CD14-positive monocyte (primary cell): ENCODE measurements around the gene PEX16. TPM values are rescaled to one million over a fixed set of nuclear protein-coding genes. Genes with fewer than 3 reads are reported as not detected.
A peak's percentile ranks its signal among the peaks of the same experiment; 100 is the strongest.

Experiments used
- DNase-seq, 3 donors: peaks; one replicate each; pipeline ENCODE4 v3.0.0-alpha.2; 2011 to 2022
- H2AFZ ChIP-seq: 2 replicates; pipeline ENCODE4 v1.6.0; 2012; ENCODE audit warnings: mild to moderate bottlenecking, low read depth, low read length, inconsistent platforms; ENCODE audit not compliant: insufficient read depth, poor library complexity, severe bottlenecking
- H3K27ac ChIP-seq, 2 donors: 1 replicate in 1 of 2; 2 replicates in 1 of 2; pipeline ENCODE4 v1.5.1; 2012 to 2013; ENCODE audit warnings: low read length in 2 of 2, control low read depth in 1 of 2, inconsistent platforms in 1 of 2, low read depth in 1 of 2, mild to moderate bottlenecking in 1 of 2
- H3K27me3 ChIP-seq, 2 donors: one replicate each; pipeline versions ENCODE4 v1.6.0 to v1.6.1; 2011 to 2013; ENCODE audit warnings: low read length in 2 of 2; ENCODE audit not compliant: control insufficient read depth in 2 of 2, insufficient read depth in 2 of 2
- H3K36me3 ChIP-seq, 2 donors: replicated peaks in 1 of 2; 1 replicate in 1 of 2; 2 replicates in 1 of 2; pipeline versions ENCODE4 v1.5.1 to v1.6.1; 2012 to 2013; ENCODE audit warnings: low read length in 2 of 2, control low read depth in 1 of 2, inconsistent platforms in 1 of 2, mild to moderate bottlenecking in 1 of 2; ENCODE audit not compliant: insufficient read depth in 2 of 2, control insufficient read depth in 1 of 2
- H3K4me1 ChIP-seq, 2 donors: 1 replicate in 1 of 2; 2 replicates in 1 of 2; pipeline versions ENCODE4 v1.5.1 to v1.6.1; 2012 to 2013; ENCODE audit warnings: low read length in 2 of 2, control low read depth in 1 of 2, inconsistent platforms in 1 of 2, mild to moderate bottlenecking in 1 of 2, moderate library complexity in 1 of 2; ENCODE audit not compliant: insufficient read depth in 2 of 2, control insufficient read depth in 1 of 2
- H3K4me2 ChIP-seq: replicated peaks from 2 replicates; pipeline ENCODE3; 2012; ENCODE audit warnings: low read length, moderate library complexity, mild to moderate bottlenecking; ENCODE audit not compliant: poor library complexity, severe bottlenecking; ENCODE audit errors: extremely low read depth
- H3K4me3 ChIP-seq, 3 experiments: fragments of 200-600 bp in 1 of 3; sonication (generic) in 1 of 3; replicated peaks in 1 of 3; 1 replicate in 2 of 3; 2 replicates in 1 of 3; pipeline ENCODE4 v1.5.1; 2011 to 2013; ENCODE audit warnings: low read length in 3 of 3, mild to moderate bottlenecking in 3 of 3, control low read depth in 2 of 3, low read depth in 2 of 3, inconsistent platforms in 1 of 3, moderate library complexity in 1 of 3
- H3K79me2 ChIP-seq: 2 replicates; pipeline ENCODE4 v1.6.0; 2012; ENCODE audit warnings: mild to moderate bottlenecking, control low read depth, inconsistent platforms, low read length, moderate library complexity; ENCODE audit not compliant: insufficient read depth
- H3K9ac ChIP-seq: 2 replicates; pipeline ENCODE4 v1.6.0; 2017; ENCODE audit warnings: low read length, mild to moderate bottlenecking; ENCODE audit not compliant: insufficient read depth, poor library complexity, severe bottlenecking
- H3K9me3 ChIP-seq, 2 donors: replicated peaks in 1 of 2; 1 replicate in 1 of 2; 2 replicates in 1 of 2; pipeline versions ENCODE4 v1.5.1 to v1.6.1; 2012 to 2013; ENCODE audit warnings: low read length in 2 of 2, control low read depth in 1 of 2; ENCODE audit not compliant: control insufficient read depth in 1 of 2, insufficient read depth in 1 of 2
- H4K20me1 ChIP-seq: 2 replicates; pipeline ENCODE4 v1.6.0; 2012; ENCODE audit warnings: mild to moderate bottlenecking, low read length, control low read depth, moderate library complexity; ENCODE audit not compliant: insufficient read depth
- H3K27ac Mint-ChIP-seq, 7 donors: one replicate each; pipeline ENCODE4 v1.8.0; 2020; ENCODE audit warnings: mild to moderate bottlenecking in 7 of 7, mixed read lengths in 7 of 7, moderate library complexity in 6 of 7, inconsistent platforms in 2 of 7
- H3K27me3 Mint-ChIP-seq, 3 donors: one replicate each; pipeline ENCODE4 v1.8.0; 2021 to 2022; ENCODE audit warnings: low read depth in 3 of 3, mild to moderate bottlenecking in 3 of 3, mixed read lengths in 3 of 3, moderate library complexity in 3 of 3, inconsistent platforms in 1 of 3
- H3K36me3 Mint-ChIP-seq, 2 donors: one replicate each; pipeline ENCODE4 v1.8.0; 2020; ENCODE audit warnings: mixed read lengths in 2 of 2, inconsistent platforms in 1 of 2, mild to moderate bottlenecking in 1 of 2
- H3K4me1 Mint-ChIP-seq: one replicate; pipeline ENCODE4 v1.8.0; 2020; ENCODE audit warnings: mild to moderate bottlenecking, mixed read lengths
- H3K4me3 Mint-ChIP-seq, 2 donors: one replicate each; pipeline ENCODE4 v1.8.0; 2020; ENCODE audit warnings: mild to moderate bottlenecking in 2 of 2, mixed read lengths in 2 of 2, moderate library complexity in 1 of 2
- H3K9me3 Mint-ChIP-seq, 7 donors: one replicate each; pipeline ENCODE4 v1.8.0; 2020 to 2022; ENCODE audit warnings: mixed read lengths in 7 of 7, mild to moderate bottlenecking in 6 of 7, moderate library complexity in 6 of 7, inconsistent platforms in 2 of 7
- CTCF ChIP-seq: fragments of 200-600 bp; IDR thresholded peaks from one replicate; pipeline ENCODE4 v1.8.0; 2022; ENCODE audit warnings: antibody characterized with exemption, mild to moderate bottlenecking
- WGBS: methylation state at CpG from one replicate; pipeline ENCODE4 v1.1.5; 2013; ENCODE audit warnings: missing lambda C conversion rate; ENCODE audit not compliant: insufficient coverage; 5-methylcytosine and 5-hydroxymethylcytosine counted together
- intact Hi-C, 2 donors: fragments of 100-400 bp; cut with micrococcal nuclease; formaldehyde crosslinking; loops; one replicate each; pipeline versions ENCODE4 v1.15.0 to v1.15.1; 2023
- polyA plus RNA-seq, 3 donors: library from polyadenylated mRNA; depleted of rRNA in 1 of 3; unstranded in 2 of 3; stranded (reverse) in 1 of 3; fragments of 300-500 nt in 2 of 3; fragments of >200 nt in 1 of 3; fragmentation: Illumina TruSeq in 2 of 3; gene quantifications; 1 replicate in 2 of 3; 2 replicates in 1 of 3; pipeline ENCODE4 v1.2.3, GENCODE V29; 2012 to 2021

The PEX16 gene
- polyA plus RNA-seq, 3 donors: 33.8 to 46.1 (median 35.1) TPM

GRCh38 chr11:45937916-45938315, 20.2 kb upstream of the PEX16 start:
- peaks cover 28% of the 10 kb centered on the region for H4K20me1 ChIP-seq
- intact Hi-C loops: no loop called here
- no peak overlapping the region for H3K27ac ChIP-seq
- no peak overlapping the region for H2AFZ ChIP-seq
- H3K4me3 ChIP-seq: no peak overlapping the region
- no peak overlapping the region for H3K4me2 ChIP-seq
- no peak for DNase-seq
- Mint-ChIP-seq H3K27me3 (no peaks in the 10 kb centered on the region), H3K36me3 (peaks cover 63 to 87% of the 10 kb centered on the region in 2 donors), H3K9me3 (no peaks in the 10 kb centered on the region), H3K4me1 (peaks cover 42% of the 10 kb centered on the region), H3K4me3 (no peak overlapping the region), H3K27ac (no peak overlapping the region)
- H3K9me3 ChIP-seq: no peaks in the 10 kb centered on the region
- H3K79me2 ChIP-seq: peaks cover 13% of the 10 kb centered on the region
- H3K4me1 ChIP-seq: peaks cover 38 to 42% of the 10 kb centered on the region in 2 donors
- H3K36me3 ChIP-seq: peaks cover 54 to 94% of the 10 kb centered on the region in 2 donors
- TF ChIP-seq CTCF: no peak
- H3K27me3 ChIP-seq: no peaks in the 10 kb centered on the region
- no peak overlapping the region for H3K9ac ChIP-seq
- WGBS: 100% methylated on average over 4 of the region's 10 CpGs

DNA sequence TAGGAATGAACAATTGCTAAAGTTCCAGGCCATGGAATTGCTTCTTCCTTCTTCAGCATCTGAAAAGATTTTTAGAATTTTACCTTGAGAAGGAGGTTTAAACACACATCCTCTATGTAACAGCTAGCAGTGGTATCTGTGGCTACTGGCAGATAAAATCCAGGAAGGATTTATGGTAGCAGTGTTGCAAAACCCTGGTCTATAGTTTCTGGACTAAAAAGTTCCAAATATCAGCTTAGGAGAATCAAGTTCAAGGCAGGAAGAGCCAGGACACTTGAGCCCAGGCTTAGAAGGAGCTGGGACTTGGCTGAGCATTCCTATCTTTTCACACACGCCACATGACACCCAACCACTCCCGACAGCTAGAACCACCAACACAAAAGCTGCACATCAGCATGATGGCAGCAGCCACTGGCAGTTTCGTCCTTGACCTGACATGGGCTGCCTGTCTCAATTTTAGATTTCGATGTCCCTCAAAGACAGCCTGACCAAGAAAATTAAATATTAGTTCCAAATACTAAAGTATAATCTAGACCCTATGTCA, 18.9 kb upstream of the PEX16 start:
- Mint-ChIP-seq H3K27me3 (no peaks in the 10 kb centered on the region), H3K36me3 (peaks cover 64 to 90% of the 10 kb centered on the region in 2 donors), H3K4me3 (no peak overlapping the region), H3K9me3 (no peaks in the 10 kb centered on the region), H3K27ac (peak overlapping the region in 2 of 7 donors; percentile 61 to 84), H3K4me1 (peaks cover 55% of the 10 kb centered on the region)
- no peaks in the 10 kb centered on the region for H3K27me3 ChIP-seq
- H3K4me3 ChIP-seq: no peak overlapping the region
- no peak overlapping the region for H2AFZ ChIP-seq
- peaks cover 26% of the 10 kb centered on the region for H3K79me2 ChIP-seq
- peaks cover 39% of the 10 kb centered on the region for H4K20me1 ChIP-seq
- H3K4me2 ChIP-seq: no peak overlapping the region
- H3K4me1 ChIP-seq: peaks cover 51 to 56% of the 10 kb centered on the region in 2 donors
- H3K36me3 ChIP-seq: peaks cover 46 to 91% of the 10 kb centered on the region in 2 donors
- DNase-seq: no peak
- H3K27ac ChIP-seq: peak overlapping the region in 1 of 2 donors; percentile 59
- no peak for TF ChIP-seq CTCF
- H3K9ac ChIP-seq: no peak overlapping the region
- WGBS: 92% methylated on average over 3 of the region's 4 CpGs
- intact Hi-C loops: no loop called here
- no peaks in the 10 kb centered on the region for H3K9me3 ChIP-seq
